Measurements from ENCODE around the gene CCN6. TPM values are rescaled to one million over a fixed set of nuclear protein-coding genes. Genes with fewer than 3 reads are reported as not detected.

The CCN6 gene
- total RNA-seq, 1 donor from 2014 or later = not detected

DNA sequence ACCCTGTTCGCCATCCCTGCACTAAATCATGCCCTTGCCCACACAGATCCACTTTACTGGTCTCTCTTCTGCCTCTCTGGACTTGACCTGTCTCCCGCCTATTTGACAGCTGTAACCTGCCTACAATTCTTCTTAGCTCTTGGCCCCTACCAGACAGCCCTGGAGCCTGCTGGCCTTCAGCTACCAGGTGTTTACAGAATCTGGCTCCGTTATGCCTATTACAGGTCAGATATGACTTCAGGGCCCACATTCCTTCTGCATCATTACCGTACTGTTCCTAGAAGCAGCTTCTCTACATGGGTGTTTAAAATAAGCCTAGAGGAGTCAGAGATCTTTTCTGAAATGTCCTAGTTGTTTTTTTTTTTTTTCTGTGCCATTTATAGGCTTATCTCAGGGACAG lies 45.4 kb upstream of the CCN6 start:
- TF ChIP-seq, protein P1, sequence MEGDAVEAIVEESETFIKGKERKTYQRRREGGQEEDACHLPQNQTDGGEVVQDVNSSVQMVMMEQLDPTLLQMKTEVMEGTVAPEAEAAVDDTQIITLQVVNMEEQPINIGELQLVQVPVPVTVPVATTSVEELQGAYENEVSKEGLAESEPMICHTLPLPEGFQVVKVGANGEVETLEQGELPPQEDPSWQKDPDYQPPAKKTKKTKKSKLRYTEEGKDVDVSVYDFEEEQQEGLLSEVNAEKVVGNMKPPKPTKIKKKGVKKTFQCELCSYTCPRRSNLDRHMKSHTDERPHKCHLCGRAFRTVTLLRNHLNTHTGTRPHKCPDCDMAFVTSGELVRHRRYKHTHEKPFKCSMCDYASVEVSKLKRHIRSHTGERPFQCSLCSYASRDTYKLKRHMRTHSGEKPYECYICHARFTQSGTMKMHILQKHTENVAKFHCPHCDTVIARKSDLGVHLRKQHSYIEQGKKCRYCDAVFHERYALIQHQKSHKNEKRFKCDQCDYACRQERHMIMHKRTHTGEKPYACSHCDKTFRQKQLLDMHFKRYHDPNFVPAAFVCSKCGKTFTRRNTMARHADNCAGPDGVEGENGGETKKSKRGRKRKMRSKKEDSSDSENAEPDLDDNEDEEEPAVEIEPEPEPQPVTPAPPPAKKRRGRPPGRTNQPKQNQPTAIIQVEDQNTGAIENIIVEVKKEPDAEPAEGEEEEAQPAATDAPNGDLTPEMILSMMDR (IDR thresholded peaks at IDR 0.05) = no peak
- H3K4me3 Mint-ChIP-seq = no peak overlapping the region
- no peaks in the 10 kb centered on the region for H3K4me1 Mint-ChIP-seq
- H3K9me3 Mint-ChIP-seq = no peaks in the 10 kb centered on the region
- intact Hi-C loops (cut with micrococcal nuclease) = no loop called here
- no peak overlapping the region for H3K27ac Mint-ChIP-seq
- H3K36me3 Mint-ChIP-seq (ENCODE audit: low read depth) = no peaks in the 10 kb centered on the region
- POLR2A ChIA-PET = interaction anchor here (0.6 kb wide), 1 partner anchor 1142 kb away, joined by 3 read pairs; no protein-coding TSS in a partner anchor
- peaks cover 2% of the 10 kb centered on the region for H3K27me3 Mint-ChIP-seq
- no peak for ATAC-seq (ENCODE audit: low read depth)
- DNase-seq = no peak
- CTCF ChIA-PET = interaction anchor here (1.4 kb wide), 1 partner anchor 9 kb away, joined by 4 read pairs; no protein-coding TSS in a partner anchor

DNA sequence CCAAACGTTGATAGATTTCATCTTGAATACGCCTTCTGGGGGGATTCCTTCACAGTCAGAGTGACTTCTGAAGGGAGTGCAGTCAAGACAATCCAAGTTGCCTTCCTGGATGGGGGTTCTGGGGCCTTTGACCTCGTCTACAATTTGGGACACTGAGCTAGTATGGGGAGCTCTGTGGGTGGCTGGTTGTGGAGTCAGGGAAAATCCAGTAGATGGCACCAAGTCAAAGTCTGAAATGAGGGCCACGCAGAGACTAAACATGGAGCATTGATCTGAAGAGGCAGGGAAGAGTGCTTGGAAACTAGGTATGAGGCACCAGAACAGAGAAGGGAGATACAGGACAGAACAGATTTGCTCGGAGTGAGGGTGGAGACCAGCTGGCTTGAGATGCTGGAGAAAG lies 43.6 kb upstream of the CCN6 start:
- CTCF ChIA-PET = interaction anchor here (0.6 to 1.8 kb wide), 3 partner anchors 17 to 301 kb away, joined by 3 to 4 read pairs (median 3); no protein-coding TSS in a partner anchor
- Mint-ChIP-seq H3K36me3 (ENCODE audit: low read depth) (no peaks in the 10 kb centered on the region), H3K9me3 (no peaks in the 10 kb centered on the region), H3K4me3 (no peak overlapping the region), H3K27me3 (peaks cover 2% of the 10 kb centered on the region), H3K27ac (no peak overlapping the region), H3K4me1 (no peaks in the 10 kb centered on the region)
- DNase-seq = no peak
- intact Hi-C loops (cut with micrococcal nuclease) = no loop called here
- ATAC-seq (ENCODE audit: low read depth) = no peak
- TF ChIP-seq, protein P1 (IDR thresholded peaks at IDR 0.05) = no peak
- POLR2A ChIA-PET = no interaction called here

DNA sequence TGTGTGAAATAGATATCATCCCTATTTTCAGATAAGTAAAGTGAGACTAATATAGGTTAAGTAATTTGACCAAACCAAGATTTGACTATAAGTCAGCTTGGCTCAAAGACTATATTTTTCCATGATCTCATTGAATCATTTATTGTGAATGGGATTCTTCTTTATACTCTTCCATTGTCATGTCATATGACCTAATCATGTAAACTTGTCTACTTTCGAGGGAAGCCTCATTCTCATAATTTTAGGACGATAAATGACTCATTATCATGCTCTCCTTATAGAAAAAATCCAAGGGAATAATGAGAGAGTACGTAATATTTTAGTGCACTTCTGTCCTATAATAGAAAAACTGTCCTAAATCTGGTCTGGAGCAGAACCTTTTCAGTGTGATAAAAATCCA lies 40.9 kb upstream of the CCN6 start:
- ATAC-seq (ENCODE audit: low read depth) (no peak), DNase-seq (no peak)
- TF ChIP-seq, protein P1 (IDR thresholded peaks at IDR 0.05) = no peak
- peaks cover 2% of the 10 kb centered on the region for H3K27me3 Mint-ChIP-seq
- ChIA-PET CTCF (interaction anchor here (0.5 kb wide), 1 partner anchor 17 kb away, joined by 3 read pairs; no protein-coding TSS in a partner anchor), POLR2A (no interaction called here)
- H3K9me3 Mint-ChIP-seq = no peaks in the 10 kb centered on the region
- H3K27ac Mint-ChIP-seq = no peak overlapping the region
- H3K4me3 Mint-ChIP-seq = no peak overlapping the region
- intact Hi-C loops (cut with micrococcal nuclease) = no loop called here
- H3K36me3 Mint-ChIP-seq (ENCODE audit: low read depth) = no peaks in the 10 kb centered on the region
- no peaks in the 10 kb centered on the region for H3K4me1 Mint-ChIP-seq

DNA sequence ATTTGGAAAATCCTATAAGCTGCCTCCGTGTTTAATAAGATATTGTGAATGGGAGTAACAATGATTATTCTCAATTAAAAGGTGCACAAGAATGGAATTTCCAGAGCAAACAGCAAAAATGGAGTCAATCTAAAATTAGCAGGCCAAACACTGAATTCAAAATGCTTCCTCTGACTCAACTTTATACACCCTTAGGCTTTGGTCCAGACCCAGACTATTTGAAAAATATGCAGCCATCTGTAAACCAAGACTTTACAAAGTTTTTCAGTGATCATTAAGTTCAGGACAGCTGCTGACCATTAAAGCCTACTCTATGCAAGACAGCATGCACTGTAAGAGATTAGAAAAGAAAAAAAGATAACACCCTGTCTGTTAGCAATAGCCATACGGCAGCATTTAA lies 39.4 kb upstream of the CCN6 start:
- H3K4me3 Mint-ChIP-seq = no peak overlapping the region
- TF ChIP-seq, protein P1 (IDR thresholded peaks at IDR 0.05) = no peak
- H3K36me3 Mint-ChIP-seq (ENCODE audit: low read depth) = no peaks in the 10 kb centered on the region
- POLR2A ChIA-PET = no interaction called here
- H3K27ac Mint-ChIP-seq = no peak overlapping the region
- no peaks in the 10 kb centered on the region for H3K4me1 Mint-ChIP-seq
- intact Hi-C loops (cut with micrococcal nuclease) = no loop called here
- CTCF ChIA-PET = no interaction called here
- H3K9me3 Mint-ChIP-seq = no peaks in the 10 kb centered on the region
- ATAC-seq (ENCODE audit: low read depth) (no peak), DNase-seq (no peak)
- no peaks in the 10 kb centered on the region for H3K27me3 Mint-ChIP-seq

DNA sequence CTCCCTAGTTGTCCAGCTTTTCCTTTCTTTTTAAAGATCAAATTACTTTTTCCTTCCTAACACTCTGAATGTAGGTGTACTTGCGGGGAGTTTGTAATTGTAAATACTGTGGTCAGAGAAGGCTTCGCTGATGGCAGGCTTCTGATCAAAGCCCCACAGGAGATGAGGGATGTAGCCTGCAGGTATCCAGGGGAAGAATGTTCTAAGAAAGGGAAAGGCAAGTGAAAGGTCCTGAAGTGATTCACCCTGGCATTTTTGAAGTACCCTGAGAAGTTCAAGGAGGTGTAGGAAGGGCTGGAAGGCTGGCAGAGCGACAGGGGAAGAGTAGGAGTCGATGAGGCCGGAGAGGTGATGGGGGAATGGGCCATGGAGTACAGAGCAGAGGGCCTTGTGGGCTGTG lies 38.2 kb upstream of the CCN6 start:
- no peaks in the 10 kb centered on the region for H3K4me1 Mint-ChIP-seq

More for the DNA sequence above, 38.2 kb upstream of the CCN6 start:
- intact Hi-C loops (cut with micrococcal nuclease) = no loop called here
- Mint-ChIP-seq H3K27me3 (no peaks in the 10 kb centered on the region), H3K27ac (no peak overlapping the region), H3K9me3 (no peaks in the 10 kb centered on the region), H3K36me3 (ENCODE audit: low read depth) (no peaks in the 10 kb centered on the region), H3K4me3 (no peak overlapping the region)
- no peak for ATAC-seq (ENCODE audit: low read depth)
- POLR2A ChIA-PET = no interaction called here
- CTCF ChIA-PET = no interaction called here
- DNase-seq = no peak
- TF ChIP-seq, protein P1 (IDR thresholded peaks at IDR 0.05) = no peak
